ENCODE measurements around the gene SREBF2. TPM values are rescaled to one million over a fixed set of nuclear protein-coding genes. Genes with fewer than 3 reads are reported as not detected.
A peak's percentile ranks its signal among the peaks of the same experiment; 100 is the strongest.

SREBF2 gene
- 44.2 and 66.4 TPM in 2 replicates for total RNA-seq

GRCh38 chr22:41832553-41833368 is at the start of gene SREBF2:
Gene SREBF2 (plus strand): TSS chr22:41833105. CDS start chr22:41833271, 166 bp downstream.
- Histone ChIP-seq H3K27me3 (ENCODE audit: control insufficient read depth, insufficient read depth, low read length) (no peaks in the 10 kb centered on the region), H3K4me3 (ENCODE audit: low read depth, low read length) (peak within 1 kb of the TSS; percentile 91), H3K36me3 (ENCODE audit: control insufficient read depth, insufficient read depth, low read length) (peaks cover 3% of the 10 kb centered on the region)
- DNase-seq (ENCODE audit: low read depth) (peak; percentile 98), FAIRE-seq (peak; percentile 60)
- TF ChIP-seq, protein P1, sequence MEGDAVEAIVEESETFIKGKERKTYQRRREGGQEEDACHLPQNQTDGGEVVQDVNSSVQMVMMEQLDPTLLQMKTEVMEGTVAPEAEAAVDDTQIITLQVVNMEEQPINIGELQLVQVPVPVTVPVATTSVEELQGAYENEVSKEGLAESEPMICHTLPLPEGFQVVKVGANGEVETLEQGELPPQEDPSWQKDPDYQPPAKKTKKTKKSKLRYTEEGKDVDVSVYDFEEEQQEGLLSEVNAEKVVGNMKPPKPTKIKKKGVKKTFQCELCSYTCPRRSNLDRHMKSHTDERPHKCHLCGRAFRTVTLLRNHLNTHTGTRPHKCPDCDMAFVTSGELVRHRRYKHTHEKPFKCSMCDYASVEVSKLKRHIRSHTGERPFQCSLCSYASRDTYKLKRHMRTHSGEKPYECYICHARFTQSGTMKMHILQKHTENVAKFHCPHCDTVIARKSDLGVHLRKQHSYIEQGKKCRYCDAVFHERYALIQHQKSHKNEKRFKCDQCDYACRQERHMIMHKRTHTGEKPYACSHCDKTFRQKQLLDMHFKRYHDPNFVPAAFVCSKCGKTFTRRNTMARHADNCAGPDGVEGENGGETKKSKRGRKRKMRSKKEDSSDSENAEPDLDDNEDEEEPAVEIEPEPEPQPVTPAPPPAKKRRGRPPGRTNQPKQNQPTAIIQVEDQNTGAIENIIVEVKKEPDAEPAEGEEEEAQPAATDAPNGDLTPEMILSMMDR (IDR thresholded peaks at IDR 0.05; ENCODE audit: insufficient read depth, low read length, severe bottlenecking), result peak; percentile 15

DNA sequence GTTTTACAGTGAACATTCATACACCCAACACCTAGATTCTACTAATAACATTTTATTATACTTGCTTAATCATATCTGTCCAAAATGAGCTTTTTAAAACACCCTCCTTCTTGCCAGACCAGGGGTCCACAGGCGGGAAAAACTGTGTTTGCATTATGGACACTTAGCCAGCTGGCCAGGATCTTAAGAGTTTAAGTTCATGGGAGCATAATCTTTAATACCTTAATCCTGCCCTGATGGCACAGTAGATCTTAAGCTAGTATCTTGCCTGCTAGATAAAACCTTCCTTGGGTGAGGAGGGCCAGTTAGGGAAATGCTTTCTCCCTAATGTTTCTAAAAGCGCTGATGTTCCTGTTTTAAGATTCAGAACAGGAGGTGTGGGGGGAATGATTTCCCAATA is 45.6 kb upstream of the SREBF2 start:
- TF ChIP-seq, protein P1 (IDR thresholded peaks at IDR 0.05; ENCODE audit: insufficient read depth, low read length, severe bottlenecking), result no peak
- no peaks in the 10 kb centered on the region for H3K36me3 ChIP-seq (ENCODE audit: control insufficient read depth, insufficient read depth, low read length)
- H3K4me3 ChIP-seq (ENCODE audit: low read depth, low read length), result no peak overlapping the region
- no peaks in the 10 kb centered on the region for H3K27me3 ChIP-seq (ENCODE audit: control insufficient read depth, insufficient read depth, low read length)
- DNase-seq (ENCODE audit: low read depth) (no peak), FAIRE-seq (no peak)

- no peaks in the 10 kb centered on the region for H3K36me3 ChIP-seq (ENCODE audit: control insufficient read depth, insufficient read depth, low read length)
- no peak overlapping the region for H3K4me3 ChIP-seq (ENCODE audit: low read depth, low read length)
- FAIRE-seq, result peak; percentile 79
- TF ChIP-seq, protein P1 (IDR thresholded peaks at IDR 0.05; ENCODE audit: insufficient read depth, low read length, severe bottlenecking), result no peak
- no peak for DNase-seq (ENCODE audit: low read depth)
- no peaks in the 10 kb centered on the region for H3K27me3 ChIP-seq (ENCODE audit: control insufficient read depth, insufficient read depth, low read length)
Observed at GRCh38 chr22:41793871-41794270, 39.0 kb upstream of the SREBF2 start.

DNA sequence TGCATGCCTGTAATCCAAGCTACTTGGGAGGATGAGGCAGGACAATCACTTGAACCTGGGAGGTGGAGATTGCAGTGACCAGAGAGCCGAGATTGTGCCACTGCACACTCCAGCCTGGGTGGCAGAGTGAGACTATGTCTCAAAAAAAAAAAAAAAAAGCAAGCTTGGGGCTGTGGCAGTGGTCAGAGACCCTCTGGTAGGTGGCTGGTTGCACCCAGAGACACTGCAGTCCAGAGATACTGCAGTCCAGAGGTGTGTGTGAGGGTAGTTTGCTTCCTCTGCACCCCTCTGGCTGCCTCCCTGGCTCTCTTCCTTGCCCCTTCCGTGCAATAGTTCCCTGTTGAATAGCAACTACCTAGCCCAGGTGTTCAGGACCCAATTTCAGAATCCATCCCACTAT is 34.2 kb upstream of the SREBF2 start:
- FAIRE-seq (no peak), DNase-seq (ENCODE audit: low read depth) (no peak)
- TF ChIP-seq, protein P1 (IDR thresholded peaks at IDR 0.05; ENCODE audit: insufficient read depth, low read length, severe bottlenecking), result no peak
- Histone ChIP-seq H3K36me3 (ENCODE audit: control insufficient read depth, insufficient read depth, low read length) (no peaks in the 10 kb centered on the region), H3K4me3 (ENCODE audit: low read depth, low read length) (no peak overlapping the region), H3K27me3 (ENCODE audit: control insufficient read depth, insufficient read depth, low read length) (no peaks in the 10 kb centered on the region)

DNA sequence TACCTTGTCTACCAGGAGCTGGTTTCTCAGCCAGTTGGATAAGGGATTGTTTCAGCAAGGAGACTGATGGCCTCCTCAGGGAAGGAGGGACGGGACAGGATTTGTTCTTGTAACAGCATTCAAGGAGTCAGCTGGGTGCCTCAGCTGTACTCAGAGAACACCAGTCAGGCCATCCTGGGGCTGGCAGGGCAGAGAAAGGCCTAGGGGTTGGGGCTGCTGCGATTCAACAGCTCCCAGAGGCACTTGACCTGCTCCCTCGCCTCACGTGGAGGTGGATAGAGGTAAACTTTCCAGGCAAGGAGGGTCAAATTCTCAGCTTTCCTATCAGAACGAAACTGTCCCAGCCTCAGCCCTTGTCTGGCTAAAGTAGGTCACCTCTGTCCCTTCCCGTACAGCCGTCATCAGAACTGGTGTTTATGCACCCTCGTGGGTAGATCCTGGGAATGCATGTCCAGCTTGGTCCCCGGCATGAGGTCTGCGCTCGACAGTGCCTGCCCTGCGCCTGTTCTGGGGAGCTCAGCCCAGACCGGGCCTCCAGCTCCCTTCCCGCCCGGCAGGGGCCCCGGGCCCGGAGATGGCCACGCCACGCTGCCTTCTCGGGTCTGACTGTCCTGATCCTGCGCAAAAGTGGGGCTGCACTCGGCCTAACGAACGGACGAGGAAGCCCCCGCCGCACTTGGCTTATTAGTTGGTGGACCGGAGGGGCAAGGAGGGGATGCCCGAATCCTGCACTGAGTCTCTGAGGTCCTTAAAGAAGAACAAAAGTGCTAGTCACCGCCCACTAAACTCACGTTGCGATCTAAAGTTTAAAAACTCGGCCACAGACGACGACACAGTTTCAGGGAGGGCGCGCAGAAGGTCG is 33.2 kb upstream of the SREBF2 start:
- TF ChIP-seq, protein P1 (IDR thresholded peaks at IDR 0.05; ENCODE audit: insufficient read depth, low read length, severe bottlenecking), result no peak
- peak; percentile 52 for FAIRE-seq
- H3K4me3 ChIP-seq (ENCODE audit: low read depth, low read length), result peak overlapping the region; percentile 67
- no peak for DNase-seq (ENCODE audit: low read depth)
- no peaks in the 10 kb centered on the region for H3K27me3 ChIP-seq (ENCODE audit: control insufficient read depth, insufficient read depth, low read length)
- H3K36me3 ChIP-seq (ENCODE audit: control insufficient read depth, insufficient read depth, low read length), result no peaks in the 10 kb centered on the region

Measured in bronchial epithelial cell (primary cell).